Fibroblast of the aortic adventitia (primary cell): ENCODE measurements around the gene ZNF786. TPM values are rescaled to one million over a fixed set of nuclear protein-coding genes. Genes with fewer than 3 reads are reported as not detected.

Experiments
- DNase-seq: peaks from one replicate; pipeline ENCODE4 v3.0.0-alpha.2; 2010; ENCODE audit warnings: low read depth
- H3K4me3 ChIP-seq: 2 replicates; pipeline ENCODE4 v1.5.1; 2011; ENCODE audit warnings: low read depth, mild to moderate bottlenecking, control low read depth, low read length, moderate library complexity
- total RNA-seq: library from RNA; depleted of rRNA; stranded (reverse); fragments of >200 nt; gene quantifications from 2 replicates; pipeline ENCODE4 v1.2.3, GENCODE V29; 2012; ENCODE audit warnings: low replicate concordance
- TF ChIP-seq, protein P1 (sequence below): IDR thresholded peaks from 2 replicates; pipeline ENCODE4 v1.5.1; 2011; ENCODE audit warnings: mild to moderate bottlenecking, low read length, control low read depth, inconsistent platforms; ENCODE audit not compliant: insufficient read depth

The ZNF786 gene, protein sequence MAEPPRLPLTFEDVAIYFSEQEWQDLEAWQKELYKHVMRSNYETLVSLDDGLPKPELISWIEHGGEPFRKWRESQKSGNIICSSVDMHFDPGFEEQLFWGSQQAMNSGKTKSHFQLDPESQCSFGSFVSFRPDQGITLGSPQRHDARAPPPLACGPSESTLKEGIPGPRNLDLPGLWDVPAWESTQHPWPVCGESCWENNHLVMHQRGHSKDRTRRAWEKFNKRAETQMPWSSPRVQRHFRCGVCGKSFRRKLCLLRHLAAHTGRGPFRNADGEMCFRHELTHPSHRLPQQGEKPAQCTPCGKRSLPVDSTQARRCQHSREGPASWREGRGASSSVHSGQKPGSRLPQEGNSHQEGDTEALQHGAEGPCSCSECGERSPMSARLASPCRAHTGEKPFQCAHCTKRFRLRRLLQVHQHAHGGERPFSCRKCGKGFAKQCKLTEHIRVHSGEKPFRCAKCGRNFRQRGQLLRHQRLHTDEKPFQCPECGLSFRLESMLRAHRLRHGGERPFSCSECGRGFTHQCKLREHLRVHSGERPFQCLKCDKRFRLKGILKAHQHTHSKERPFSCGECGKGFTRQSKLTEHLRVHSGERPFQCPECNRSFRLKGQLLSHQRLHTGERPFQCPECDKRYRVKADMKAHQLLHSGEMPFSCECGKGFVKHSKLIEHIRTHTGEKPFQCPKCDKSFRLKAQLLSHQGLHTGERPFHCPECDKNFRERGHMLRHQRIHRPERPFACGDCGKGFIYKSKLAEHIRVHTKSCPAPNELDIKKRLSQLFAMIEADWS
- 4.1 and 5.2 TPM in 2 replicates for total RNA-seq

DNA sequence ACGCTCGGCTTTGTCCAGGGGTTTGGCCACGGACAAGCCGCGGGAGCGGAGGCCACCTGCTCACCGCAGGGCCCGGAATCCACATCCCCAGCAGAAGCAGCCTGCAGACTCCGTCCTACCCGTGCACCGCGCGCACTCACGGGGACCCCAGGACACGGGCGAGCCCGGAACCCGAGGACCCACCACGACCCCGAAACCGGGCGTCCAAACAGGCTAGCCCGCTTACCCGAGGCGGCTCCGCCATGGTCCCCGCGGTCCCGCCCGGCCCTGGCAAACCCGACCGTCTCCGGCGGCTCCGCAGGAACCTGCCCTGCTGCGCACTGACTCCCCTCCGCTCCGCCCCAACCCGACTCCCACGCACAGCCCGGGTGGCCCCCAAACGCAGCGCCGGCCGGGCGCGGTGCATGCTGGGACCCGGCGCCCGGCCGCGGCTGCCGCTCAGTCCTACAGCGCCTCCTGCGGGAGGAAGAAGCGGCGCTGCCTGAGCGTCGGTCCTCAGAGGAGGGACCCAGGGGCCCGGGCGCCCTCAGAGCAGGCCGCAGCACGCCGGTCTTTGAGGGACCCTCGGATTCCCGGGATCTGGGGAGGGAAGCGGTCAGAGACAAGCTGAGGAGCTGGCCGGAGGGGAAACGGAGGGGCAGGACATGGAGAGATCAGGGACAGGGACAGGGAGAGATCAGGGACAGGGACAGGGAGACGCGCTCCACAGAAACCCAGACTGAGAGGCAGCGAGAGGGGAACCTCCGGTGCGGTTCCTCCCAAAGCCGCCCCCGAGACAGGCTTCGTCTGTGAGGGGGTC is at the start of gene ZNF786:
TSS of gene ZNF786 (minus strand) at position 322 of the 799 bp plus-strand sequence. CDS start at position 244, 78 bp downstream.
- DNase-seq = peak; percentile 83
- TF ChIP-seq, protein P1, sequence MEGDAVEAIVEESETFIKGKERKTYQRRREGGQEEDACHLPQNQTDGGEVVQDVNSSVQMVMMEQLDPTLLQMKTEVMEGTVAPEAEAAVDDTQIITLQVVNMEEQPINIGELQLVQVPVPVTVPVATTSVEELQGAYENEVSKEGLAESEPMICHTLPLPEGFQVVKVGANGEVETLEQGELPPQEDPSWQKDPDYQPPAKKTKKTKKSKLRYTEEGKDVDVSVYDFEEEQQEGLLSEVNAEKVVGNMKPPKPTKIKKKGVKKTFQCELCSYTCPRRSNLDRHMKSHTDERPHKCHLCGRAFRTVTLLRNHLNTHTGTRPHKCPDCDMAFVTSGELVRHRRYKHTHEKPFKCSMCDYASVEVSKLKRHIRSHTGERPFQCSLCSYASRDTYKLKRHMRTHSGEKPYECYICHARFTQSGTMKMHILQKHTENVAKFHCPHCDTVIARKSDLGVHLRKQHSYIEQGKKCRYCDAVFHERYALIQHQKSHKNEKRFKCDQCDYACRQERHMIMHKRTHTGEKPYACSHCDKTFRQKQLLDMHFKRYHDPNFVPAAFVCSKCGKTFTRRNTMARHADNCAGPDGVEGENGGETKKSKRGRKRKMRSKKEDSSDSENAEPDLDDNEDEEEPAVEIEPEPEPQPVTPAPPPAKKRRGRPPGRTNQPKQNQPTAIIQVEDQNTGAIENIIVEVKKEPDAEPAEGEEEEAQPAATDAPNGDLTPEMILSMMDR = peak; percentile 77
- peak within 1 kb of the TSS; percentile 89 for H3K4me3 ChIP-seq

DNA sequence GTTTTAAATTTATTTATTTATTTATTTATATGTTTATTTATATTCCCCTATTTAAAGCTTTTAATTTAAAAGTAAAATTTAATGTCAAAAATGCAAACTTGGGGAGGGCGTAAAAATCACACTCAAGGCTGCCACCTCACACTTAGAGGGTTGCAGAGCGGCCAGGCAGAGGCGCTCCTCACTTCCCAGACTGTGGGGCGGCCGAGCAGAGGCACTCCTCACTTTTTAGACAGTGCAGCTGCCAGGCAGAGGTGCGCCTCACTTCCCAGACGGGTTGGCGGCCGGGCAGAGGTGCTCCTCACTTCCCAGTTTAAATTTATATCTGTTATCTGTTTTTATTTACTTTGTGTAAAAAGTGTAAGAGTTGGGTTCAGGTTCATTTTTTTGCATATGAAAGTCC is 45.6 kb upstream of the ZNF786 start:
- TF ChIP-seq, protein P1 = no peak
- no peak overlapping the region for H3K4me3 ChIP-seq
- no peak for DNase-seq

DNA sequence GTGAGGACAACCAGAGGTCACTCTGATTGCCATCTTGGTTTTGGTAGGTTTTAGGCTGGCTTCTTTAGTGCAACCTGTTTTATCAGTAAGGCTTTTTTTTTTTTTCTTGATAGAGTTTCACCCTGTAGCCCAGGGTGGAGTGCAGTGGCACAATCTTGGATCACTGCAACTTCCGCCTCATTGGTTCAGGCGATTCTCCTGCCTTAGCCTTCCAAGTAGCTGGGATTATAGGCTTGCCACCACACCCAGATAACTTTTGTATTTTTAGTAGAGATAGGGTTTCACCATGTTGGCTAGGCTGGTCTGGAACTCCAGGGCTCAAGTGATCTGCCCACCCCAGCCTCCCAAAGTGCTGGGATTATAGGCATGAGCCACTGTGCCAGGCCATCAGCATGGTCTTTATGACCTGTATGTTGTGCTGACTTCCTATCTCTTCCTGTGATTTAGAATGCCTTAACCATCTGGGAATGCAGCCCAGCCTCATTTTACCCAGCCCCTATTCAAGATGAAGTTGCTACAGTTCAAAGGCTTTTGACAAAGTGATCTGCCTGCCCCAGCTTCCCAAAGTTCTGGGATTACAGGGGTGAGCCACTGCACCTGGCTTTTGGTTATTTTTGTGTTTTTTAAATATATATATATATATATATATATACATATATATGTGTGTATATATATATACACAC is 42.7 kb upstream of the ZNF786 start:
- DNase-seq = no peak
- no peak overlapping the region for H3K4me3 ChIP-seq
- TF ChIP-seq, protein P1 = no peak

DNA sequence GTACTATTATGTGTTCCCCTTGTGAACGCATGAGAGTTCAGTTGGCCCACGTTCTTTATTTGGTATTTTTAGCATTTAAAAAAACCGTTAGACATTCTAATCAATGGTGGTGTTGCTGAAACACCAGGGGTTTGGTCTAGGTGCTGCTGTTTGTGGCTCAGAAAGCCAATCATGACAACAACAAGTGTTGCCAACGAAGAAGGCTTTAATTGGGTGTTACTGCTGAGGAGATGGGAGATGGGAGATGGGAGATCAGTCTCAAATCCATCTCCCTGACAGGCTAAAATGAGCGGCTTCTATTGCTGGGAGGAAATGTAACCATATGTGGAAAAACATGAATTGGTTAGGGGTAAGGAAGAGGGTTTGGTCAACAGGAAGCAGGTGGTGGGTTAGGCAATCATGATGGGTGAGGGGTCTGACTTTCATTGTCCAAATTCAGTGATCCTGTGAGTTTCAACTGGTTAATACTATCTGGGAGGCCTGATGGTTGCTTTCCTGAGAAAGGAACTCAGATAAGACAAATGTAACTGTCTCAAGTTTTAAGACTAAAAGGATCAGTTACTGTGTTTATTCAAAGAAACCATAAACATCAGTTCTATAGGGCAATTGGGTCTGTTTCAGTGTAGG is 40.2 kb upstream of the ZNF786 start:
- TF ChIP-seq, protein P1 = no peak
- no peak overlapping the region for H3K4me3 ChIP-seq
- no peak for DNase-seq

DNA sequence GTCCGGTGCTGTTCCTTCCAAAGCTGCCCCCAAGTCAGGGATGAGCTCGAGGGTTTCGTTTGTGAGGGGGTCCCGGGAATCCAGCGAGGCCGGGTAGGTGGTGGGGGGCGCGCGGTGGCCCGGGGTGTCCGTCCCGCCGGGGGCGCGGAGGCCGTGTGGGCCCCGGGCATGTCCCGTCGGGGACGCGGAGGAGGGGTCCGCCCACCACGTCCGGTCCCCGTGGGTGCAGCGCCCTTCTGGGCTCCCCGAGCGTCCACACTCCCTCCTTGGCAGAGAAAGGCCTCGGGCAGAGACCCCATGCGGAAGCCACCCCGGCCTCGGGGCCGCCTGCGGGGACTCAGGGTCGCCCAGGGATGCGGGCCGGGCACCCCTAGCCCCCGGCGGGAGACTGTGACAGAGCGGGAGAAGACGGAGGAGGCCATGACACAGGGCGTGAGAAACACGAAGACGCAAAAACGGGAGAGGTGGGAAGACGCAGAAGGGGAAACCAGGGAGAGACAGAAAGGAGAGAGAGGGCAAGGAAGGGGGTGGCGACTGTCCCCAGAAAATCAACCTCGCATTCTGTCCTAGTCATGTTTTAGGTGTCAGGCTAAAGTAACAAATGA is 36.2 kb upstream of the ZNF786 start:
- peak overlapping the region; percentile 99 for H3K4me3 ChIP-seq
- TF ChIP-seq, protein P1 = no peak
- DNase-seq = no peak
